ENCODE data around the gene PLXNB1. TPM values are rescaled to one million over a fixed set of nuclear protein-coding genes. Genes with fewer than 3 reads are reported as not detected.
"Not testable (repeated sequence)": the region's sequence is repeated elsewhere in the genome, so short reads cannot be mapped to it uniquely, and the experiment has no call there.

Gene PLXNB1, protein sequence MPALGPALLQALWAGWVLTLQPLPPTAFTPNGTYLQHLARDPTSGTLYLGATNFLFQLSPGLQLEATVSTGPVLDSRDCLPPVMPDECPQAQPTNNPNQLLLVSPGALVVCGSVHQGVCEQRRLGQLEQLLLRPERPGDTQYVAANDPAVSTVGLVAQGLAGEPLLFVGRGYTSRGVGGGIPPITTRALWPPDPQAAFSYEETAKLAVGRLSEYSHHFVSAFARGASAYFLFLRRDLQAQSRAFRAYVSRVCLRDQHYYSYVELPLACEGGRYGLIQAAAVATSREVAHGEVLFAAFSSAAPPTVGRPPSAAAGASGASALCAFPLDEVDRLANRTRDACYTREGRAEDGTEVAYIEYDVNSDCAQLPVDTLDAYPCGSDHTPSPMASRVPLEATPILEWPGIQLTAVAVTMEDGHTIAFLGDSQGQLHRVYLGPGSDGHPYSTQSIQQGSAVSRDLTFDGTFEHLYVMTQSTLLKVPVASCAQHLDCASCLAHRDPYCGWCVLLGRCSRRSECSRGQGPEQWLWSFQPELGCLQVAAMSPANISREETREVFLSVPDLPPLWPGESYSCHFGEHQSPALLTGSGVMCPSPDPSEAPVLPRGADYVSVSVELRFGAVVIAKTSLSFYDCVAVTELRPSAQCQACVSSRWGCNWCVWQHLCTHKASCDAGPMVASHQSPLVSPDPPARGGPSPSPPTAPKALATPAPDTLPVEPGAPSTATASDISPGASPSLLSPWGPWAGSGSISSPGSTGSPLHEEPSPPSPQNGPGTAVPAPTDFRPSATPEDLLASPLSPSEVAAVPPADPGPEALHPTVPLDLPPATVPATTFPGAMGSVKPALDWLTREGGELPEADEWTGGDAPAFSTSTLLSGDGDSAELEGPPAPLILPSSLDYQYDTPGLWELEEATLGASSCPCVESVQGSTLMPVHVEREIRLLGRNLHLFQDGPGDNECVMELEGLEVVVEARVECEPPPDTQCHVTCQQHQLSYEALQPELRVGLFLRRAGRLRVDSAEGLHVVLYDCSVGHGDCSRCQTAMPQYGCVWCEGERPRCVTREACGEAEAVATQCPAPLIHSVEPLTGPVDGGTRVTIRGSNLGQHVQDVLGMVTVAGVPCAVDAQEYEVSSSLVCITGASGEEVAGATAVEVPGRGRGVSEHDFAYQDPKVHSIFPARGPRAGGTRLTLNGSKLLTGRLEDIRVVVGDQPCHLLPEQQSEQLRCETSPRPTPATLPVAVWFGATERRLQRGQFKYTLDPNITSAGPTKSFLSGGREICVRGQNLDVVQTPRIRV (N-terminal part only)
- 41.2 TPM for total RNA-seq

- no peak for DNase-seq
Observed at GRCh38 chr3:48429960-48430707, at the start of gene PLXNB1. Gene PLXNB1, minus strand, starts transcription at chr3:48430086. Its CDS starts 5,475 bp downstream, at chr3:48424611.

- no peak for DNase-seq
Observed at GRCh38 chr3:48478626-48479555, 49.0 kb upstream of the PLXNB1 start.

- DNase-seq = no peak
Observed at GRCh38 chr3:48477959-48478520, 48.2 kb upstream of the PLXNB1 start.

DNA sequence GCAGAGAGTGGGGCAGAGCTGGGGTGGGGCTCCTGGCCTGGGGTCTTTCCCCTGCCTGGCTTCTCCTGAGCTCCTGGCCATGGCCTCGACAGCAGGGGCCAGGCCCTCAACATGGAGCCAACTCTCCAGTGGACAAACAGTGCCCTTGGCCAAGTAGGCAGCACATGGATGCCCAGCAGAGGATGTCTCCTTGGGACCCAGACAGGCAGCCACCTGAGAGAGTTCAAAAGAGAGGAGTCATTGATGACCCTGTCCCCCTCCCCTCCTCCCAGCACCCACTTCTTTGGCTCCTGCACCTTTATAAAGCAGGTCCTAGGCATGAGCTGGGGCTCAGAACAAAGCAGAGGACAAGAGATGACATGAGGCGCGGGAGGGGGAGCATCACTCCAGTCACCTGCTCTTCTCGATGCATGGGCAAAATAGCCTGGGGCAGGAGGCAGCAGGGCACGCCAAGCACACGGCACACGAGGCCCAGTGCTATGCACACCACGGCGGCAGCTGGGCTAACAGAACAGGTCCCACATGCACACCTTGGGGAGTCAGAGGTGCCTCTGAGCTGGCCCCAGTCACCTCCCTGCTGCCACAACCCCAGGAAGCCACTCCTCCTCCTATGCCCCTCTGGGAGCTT, 46.7 kb upstream of the PLXNB1 start:
- DNase-seq = no peak

DNA sequence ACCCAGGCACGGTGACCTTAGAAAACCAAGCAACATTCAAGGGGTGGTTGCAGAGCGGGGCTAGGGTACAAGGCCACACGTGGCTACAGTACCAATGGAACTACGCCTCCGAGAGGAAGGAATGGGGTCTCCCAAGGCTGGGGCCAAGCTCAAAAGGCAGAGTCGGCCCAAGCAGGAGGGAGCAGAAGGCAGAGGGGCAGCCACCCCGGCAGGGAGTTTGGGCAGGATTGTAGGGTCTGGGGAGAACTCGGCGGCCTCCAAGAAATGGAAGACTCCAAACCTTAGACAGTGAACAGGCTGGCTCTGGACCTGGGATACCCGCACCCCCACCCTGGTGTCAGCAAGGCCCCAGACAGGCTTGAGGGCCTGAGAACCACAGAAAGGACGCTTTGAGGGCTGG, 45.3 kb upstream of the PLXNB1 start:
- no peak for DNase-seq

- DNase-seq = no peak
Observed at GRCh38 chr3:48474619-48475018, 44.7 kb upstream of the PLXNB1 start.

DNA sequence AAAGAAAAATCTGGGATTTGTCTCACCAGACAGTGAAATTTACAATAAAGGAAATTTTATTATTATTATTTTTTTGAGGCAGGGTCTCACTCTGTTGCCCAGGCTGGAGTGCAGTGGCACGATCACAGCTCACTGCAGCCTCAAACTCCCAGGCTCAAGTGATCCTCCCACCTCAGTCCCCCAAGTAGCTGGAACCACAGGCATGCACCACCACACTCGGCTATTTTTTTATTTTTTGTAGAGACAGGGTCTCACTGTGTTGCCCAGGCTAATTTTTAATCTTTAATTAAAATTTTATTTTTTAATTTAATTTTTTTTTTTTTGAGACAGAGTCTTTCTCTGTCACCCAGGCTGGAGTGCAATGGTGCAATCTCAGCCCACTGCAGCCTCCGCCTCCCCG, 44.1 kb upstream of the PLXNB1 start:
- DNase-seq = not testable (repeated sequence)

- peak; percentile 47 for DNase-seq
Observed at GRCh38 chr3:48473617-48473952, 43.7 kb upstream of the PLXNB1 start.

DNA sequence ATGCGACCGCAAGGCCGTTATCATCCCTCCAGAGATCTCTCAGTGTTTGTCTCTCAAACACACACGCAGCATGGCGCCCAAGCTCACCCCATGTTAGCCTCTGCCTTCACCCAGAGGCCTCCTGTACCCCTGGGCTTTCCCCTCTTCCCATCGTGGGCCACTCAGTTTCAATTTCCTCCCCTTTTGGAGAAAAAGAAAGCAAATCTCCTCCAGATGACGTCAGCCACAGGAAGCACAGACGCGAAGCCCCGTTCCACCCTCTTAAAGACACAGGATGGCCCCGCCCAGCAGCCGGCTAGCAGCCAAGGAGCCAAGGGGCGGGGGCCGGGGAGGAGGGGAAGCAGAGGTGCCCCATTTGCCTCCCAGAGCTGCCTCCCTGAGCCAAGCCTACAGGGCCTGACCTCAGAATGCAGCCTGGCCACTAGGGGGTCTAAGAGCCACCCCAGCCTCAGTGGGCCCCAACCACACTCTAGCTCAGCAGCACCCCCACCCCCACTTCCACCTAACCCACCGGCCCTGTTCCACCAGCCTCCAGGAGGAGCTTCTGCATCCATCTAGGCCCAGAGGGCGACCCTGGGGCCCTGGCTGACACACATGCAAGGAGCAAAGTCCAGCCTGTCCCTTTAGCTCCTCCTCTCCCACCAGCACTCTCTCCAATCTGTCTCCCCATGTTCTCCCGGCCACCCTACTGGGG, 43.2 kb upstream of the PLXNB1 start:
- peak; percentile 90 for DNase-seq

- DNase-seq = peak; percentile 79
Observed at GRCh38 chr3:48472673-48472922, 42.7 kb upstream of the PLXNB1 start.

DNA sequence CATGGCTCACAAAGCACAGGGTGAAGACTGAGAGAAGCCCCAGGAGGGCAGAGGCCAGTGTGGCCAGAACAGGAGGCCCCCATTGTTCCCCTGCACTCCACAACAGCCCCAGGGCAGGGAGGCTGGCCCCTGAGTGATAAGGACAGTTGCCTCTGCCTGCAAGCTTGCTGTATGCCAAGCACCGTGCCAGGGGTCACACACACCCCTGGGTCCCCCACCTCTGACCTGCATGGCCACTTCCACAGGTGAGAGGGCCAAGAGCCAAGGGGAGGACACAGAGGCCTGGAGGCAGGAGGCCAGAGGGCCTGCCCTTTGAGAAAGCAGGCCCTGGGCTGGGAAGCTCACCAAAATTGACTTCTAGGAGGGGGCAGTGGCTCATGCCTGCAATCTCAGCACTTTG, 40.4 kb upstream of the PLXNB1 start:
- no peak for DNase-seq

GRCh38 chr3:48469046-48469915, 39.4 kb upstream of the PLXNB1 start:
- no peak for DNase-seq

GRCh38 chr3:48468329-48468731, 38.4 kb upstream of the PLXNB1 start:
- no peak for DNase-seq

DNA sequence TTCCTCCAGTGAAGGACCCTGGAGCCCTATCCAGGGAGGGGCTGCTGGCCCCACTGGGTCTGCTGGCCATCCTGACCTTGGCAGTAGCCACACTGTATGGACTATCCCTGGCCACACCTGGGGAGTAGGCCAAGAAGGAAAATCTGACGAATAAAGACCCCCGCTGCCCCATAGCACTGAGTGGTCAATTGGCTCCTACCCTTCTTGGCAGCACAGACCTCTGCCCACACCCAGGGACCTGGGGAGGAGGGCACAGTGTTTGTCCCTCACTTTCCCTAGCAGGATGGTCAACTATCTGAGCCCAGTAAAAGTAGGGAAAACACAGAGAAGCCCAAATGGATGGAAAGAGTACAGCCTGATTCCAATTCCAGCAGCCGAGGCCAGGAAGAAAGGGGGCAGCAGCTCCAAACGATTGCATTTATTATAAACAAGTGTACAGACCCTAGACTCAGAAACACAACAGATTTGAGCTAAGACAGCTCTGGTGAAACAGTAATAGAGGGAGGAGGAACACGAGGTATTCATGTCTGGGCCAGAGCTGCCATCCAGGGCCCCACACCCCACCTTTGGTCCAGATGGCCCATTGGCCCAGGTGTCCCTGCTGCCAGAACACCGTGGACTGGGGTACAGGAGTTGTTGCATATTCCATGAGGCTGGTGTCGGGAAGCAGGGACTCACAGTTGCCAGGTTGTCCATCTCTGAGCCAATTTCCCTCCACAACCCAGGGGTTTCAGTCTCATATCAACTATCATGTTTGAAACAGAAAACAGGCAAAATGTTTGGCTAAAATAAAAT, 37.8 kb upstream of the PLXNB1 start:
- DNase-seq = no peak

- no peak for DNase-seq
Observed at GRCh38 chr3:48467110-48467454, 37.2 kb upstream of the PLXNB1 start.

DNA sequence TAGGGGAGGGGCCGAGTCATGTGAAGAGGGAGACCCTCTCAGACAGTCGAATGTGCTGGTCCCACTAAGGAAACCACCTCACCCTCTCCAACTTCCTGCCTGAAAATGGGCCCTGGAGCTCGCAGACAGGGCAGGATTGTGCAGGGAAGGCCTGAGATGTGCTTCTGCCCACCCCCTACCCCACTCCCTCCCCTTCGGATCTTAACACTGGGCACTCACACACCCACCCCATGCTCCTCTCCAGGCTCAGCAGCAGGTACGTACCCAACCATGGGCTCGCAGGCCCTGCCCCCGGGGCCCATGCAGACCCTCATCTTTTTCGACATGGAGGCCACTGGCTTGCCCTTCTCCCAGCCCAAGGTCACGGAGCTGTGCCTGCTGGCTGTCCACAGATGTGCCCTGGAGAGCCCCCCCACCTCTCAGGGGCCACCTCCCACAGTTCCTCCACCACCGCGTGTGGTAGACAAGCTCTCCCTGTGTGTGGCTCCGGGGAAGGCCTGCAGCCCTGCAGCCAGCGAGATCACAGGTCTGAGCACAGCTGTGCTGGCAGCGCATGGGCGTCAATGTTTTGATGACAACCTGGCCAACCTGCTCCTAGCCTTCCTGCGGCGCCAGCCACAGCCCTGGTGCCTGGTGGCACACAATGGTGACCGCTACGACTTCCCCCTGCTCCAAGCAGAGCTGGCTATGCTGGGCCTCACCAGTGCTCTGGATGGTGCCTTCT, 36.7 kb upstream of the PLXNB1 start:
- DNase-seq = no peak
